Right lobe of liver (tissue), 4 donors: ENCODE measurements around the gene SPACA7.

Source experiments
- POLR2A ChIP-seq: fragments of 450-650 bp; IDR thresholded peaks from one replicate; pipeline ENCODE4 v1.6.1; 2017; ENCODE audit warnings: antibody characterized with exemption, mild to moderate bottlenecking
- TF ChIP-seq, protein P1 (sequence below), 4 donors: fragments of 200-600 bp in 3 of 4; fragments of 450-650 bp in 1 of 4; IDR thresholded peaks; one replicate each; pipeline versions ENCODE4 v1.5.1 to v1.8.0; 2016 to 2022; ENCODE audit warnings: antibody characterized with exemption in 4 of 4, mild to moderate bottlenecking in 2 of 4
- donor health status: DM: no; HTN: no; CAD: no.
- donor health status: DM: no; HTN: no; CAD: no.
- donor health status: DM: no; HTN: yes; CAD: no.

DNA sequence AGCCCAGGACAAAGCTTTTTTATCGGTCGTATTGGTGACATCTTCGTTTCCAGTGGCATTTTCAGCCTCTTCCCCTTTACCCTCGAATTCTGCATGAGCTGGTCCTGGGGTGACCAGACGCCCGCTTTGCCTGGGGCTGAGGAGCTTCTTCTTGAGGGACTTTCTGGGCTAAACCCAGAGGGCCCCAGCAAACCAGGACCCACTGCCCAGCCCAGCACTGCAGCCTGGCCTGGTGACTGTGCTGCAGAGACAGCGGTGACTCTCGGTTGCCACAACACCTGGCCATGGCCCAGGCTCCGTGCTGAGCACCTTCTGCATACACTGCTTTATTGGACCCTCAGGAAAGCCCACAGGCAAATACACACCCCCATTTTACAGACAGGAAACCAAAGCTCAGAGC, 21.0 kb downstream of the SPACA7 start:
- TF ChIP-seq, protein P1, sequence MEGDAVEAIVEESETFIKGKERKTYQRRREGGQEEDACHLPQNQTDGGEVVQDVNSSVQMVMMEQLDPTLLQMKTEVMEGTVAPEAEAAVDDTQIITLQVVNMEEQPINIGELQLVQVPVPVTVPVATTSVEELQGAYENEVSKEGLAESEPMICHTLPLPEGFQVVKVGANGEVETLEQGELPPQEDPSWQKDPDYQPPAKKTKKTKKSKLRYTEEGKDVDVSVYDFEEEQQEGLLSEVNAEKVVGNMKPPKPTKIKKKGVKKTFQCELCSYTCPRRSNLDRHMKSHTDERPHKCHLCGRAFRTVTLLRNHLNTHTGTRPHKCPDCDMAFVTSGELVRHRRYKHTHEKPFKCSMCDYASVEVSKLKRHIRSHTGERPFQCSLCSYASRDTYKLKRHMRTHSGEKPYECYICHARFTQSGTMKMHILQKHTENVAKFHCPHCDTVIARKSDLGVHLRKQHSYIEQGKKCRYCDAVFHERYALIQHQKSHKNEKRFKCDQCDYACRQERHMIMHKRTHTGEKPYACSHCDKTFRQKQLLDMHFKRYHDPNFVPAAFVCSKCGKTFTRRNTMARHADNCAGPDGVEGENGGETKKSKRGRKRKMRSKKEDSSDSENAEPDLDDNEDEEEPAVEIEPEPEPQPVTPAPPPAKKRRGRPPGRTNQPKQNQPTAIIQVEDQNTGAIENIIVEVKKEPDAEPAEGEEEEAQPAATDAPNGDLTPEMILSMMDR (IDR thresholded peaks at IDR 0.05) = no peak
- TF ChIP-seq POLR2A = no peak
